Liver (tissue), 9 donors: Measurements from ENCODE around the gene FYTTD1. TPM values are rescaled to one million over a fixed set of nuclear protein-coding genes. Genes with fewer than 3 reads are reported as not detected.
A peak's percentile ranks its signal among the peaks of the same experiment; 100 is the strongest.

Experiments used
- DNase-seq: peaks from one replicate; pipeline ENCODE4 v3.0.0-alpha.2; 2017; ENCODE audit warnings: low spot score
- H3K27ac ChIP-seq, 2 donors: one replicate each; pipeline ENCODE4 v1.7.0; 2013; ENCODE audit warnings: inconsistent platforms in 2 of 2, low read length in 2 of 2, control low read depth in 1 of 2, low read depth in 1 of 2, mild to moderate bottlenecking in 1 of 2
- H3K27me3 ChIP-seq, 4 donors: one replicate each; pipeline versions ENCODE4 v1.6.1 to v1.7.0; 2013; ENCODE audit warnings: low read length in 3 of 4, inconsistent platforms in 1 of 4, mild to moderate bottlenecking in 1 of 4, moderate library complexity in 1 of 4; ENCODE audit not compliant: control insufficient read depth in 4 of 4, insufficient read depth in 4 of 4
- H3K36me3 ChIP-seq, 4 donors: one replicate each; pipeline versions ENCODE4 v1.6.1 to v1.7.0; 2013; ENCODE audit warnings: low read length in 3 of 4, mild to moderate bottlenecking in 3 of 4, low read depth in 1 of 4, moderate library complexity in 1 of 4; ENCODE audit not compliant: control insufficient read depth in 4 of 4, insufficient read depth in 3 of 4
- H3K4me1 ChIP-seq, 4 donors: one replicate each; pipeline versions ENCODE4 v1.6.1 to v1.7.0; 2013; ENCODE audit warnings: low read length in 3 of 4, mild to moderate bottlenecking in 3 of 4, moderate library complexity in 1 of 4; ENCODE audit not compliant: control insufficient read depth in 4 of 4, insufficient read depth in 4 of 4
- H3K4me3 ChIP-seq, 3 donors: one replicate each; pipeline versions ENCODE4 v1.6.1 to v1.7.0; 2013; ENCODE audit warnings: low read length in 3 of 3, control low read depth in 1 of 3, low read depth in 1 of 3, mild to moderate bottlenecking in 1 of 3
- H3K9ac ChIP-seq, 2 donors: one replicate each; pipeline ENCODE4 v1.7.0; 2013; ENCODE audit warnings: low read length in 2 of 2, mild to moderate bottlenecking in 2 of 2, moderate library complexity in 2 of 2, control low read depth in 1 of 2, low read depth in 1 of 2
- H3K9me3 ChIP-seq, 4 donors: one replicate each; pipeline versions ENCODE4 v1.6.1 to v1.7.0; 2013; ENCODE audit warnings: low read length in 3 of 4; ENCODE audit not compliant: control insufficient read depth in 4 of 4
- EGR1 ChIP-seq, 2 donors: IDR thresholded peaks; 2 replicates each; pipeline ENCODE4 v1.6.1; 2016 to 2018; ENCODE audit warnings: antibody characterized with exemption in 2 of 2, low read depth in 2 of 2
- FOXA1 ChIP-seq: IDR thresholded peaks from 2 replicates; pipeline ENCODE4 v1.6.1; 2016; ENCODE audit warnings: antibody characterized with exemption
- FOXA2 ChIP-seq: IDR thresholded peaks from 2 replicates; pipeline ENCODE4 v1.6.1; 2016; ENCODE audit warnings: antibody characterized with exemption
- GABPA ChIP-seq, 2 donors: IDR thresholded peaks in 1 of 2; conservative IDR thresholded peaks in 1 of 2; 2 replicates each; pipeline ENCODE4 v1.6.1; 2016; ENCODE audit warnings: antibody characterized with exemption in 2 of 2, mild to moderate bottlenecking in 1 of 2, moderate library complexity in 1 of 2
- HNF4G ChIP-seq: IDR thresholded peaks from 2 replicates; pipeline ENCODE4 v1.6.1; 2016; ENCODE audit warnings: antibody characterized with exemption
- JUND ChIP-seq, 2 donors: IDR thresholded peaks; 2 replicates each; pipeline ENCODE4 v1.6.1; 2016; ENCODE audit warnings: antibody characterized with exemption in 2 of 2
- NR2F2 ChIP-seq: IDR thresholded peaks from 2 replicates; pipeline ENCODE4 v1.6.1; 2016; ENCODE audit warnings: antibody characterized with exemption
- RAD21 ChIP-seq, 2 donors: IDR thresholded peaks; 2 replicates each; pipeline ENCODE4 v1.6.1; 2016; ENCODE audit warnings: antibody characterized with exemption in 2 of 2, mild to moderate bottlenecking in 2 of 2
- RXRA ChIP-seq, 2 donors: IDR thresholded peaks; 2 replicates each; pipeline ENCODE4 v1.6.1; 2017 to 2018; ENCODE audit warnings: antibody characterized with exemption in 2 of 2, mild to moderate bottlenecking in 1 of 2
- SP1 ChIP-seq: IDR thresholded peaks from 2 replicates; pipeline ENCODE4 v1.6.1; 2018; ENCODE audit warnings: antibody characterized with exemption, mild to moderate bottlenecking
- TAF1 ChIP-seq: conservative IDR thresholded peaks from 2 replicates; pipeline ENCODE4 v1.6.1; 2016; ENCODE audit warnings: antibody characterized with exemption, mild to moderate bottlenecking
- YY1 ChIP-seq: IDR thresholded peaks from 2 replicates; pipeline ENCODE4 v1.6.1; 2016; ENCODE audit warnings: antibody characterized with exemption, mild to moderate bottlenecking
- WGBS: extraction: QIAGEN DNeasy Blood & Tissue Kit; methylation state at CpG from one replicate; pipeline ENCODE4 v1.1.7; 2013; 5-methylcytosine and 5-hydroxymethylcytosine counted together
- polyA plus RNA-seq, 2 donors: library from polyadenylated mRNA; stranded (reverse) in 1 of 2; unstranded in 1 of 2; fragments of 200-250 nt in 1 of 2; fragments of >200 nt in 1 of 2; fragmentation: Nextera tagmentation in 1 of 2; extraction: Ambion mirVana in 1 of 2; gene quantifications; one replicate each; pipeline versions ENCODE4 v1.2.1 to v1.2.3, GENCODE V29; 2013 to 2015
- total RNA-seq, 2 donors: library from RNA; depleted of rRNA; stranded (reverse); fragments of >200 nt; gene quantifications; one replicate each; pipeline ENCODE4 v1.2.3, GENCODE V29; 2014
- TF ChIP-seq, protein P1 (sequence below): IDR thresholded peaks from 2 replicates; pipeline ENCODE4 v1.6.1; 2016; ENCODE audit warnings: antibody characterized with exemption, mild to moderate bottlenecking
- TF ChIP-seq, protein P2 (sequence below): IDR thresholded peaks from 2 replicates; pipeline ENCODE4 v1.6.1; 2016; ENCODE audit warnings: antibody characterized with exemption
- TF ChIP-seq, protein P3 (sequence below): IDR thresholded peaks from 2 replicates; pipeline ENCODE4 v1.6.1; 2016; ENCODE audit warnings: antibody characterized with exemption
- TF ChIP-seq, protein P4 (sequence below): IDR thresholded peaks from 2 replicates; pipeline ENCODE4 v1.6.1; 2016; ENCODE audit warnings: antibody characterized with exemption
- TF ChIP-seq, protein P5 (sequence below): fragments of 150-350 bp; IDR thresholded peaks from 2 replicates; pipeline ENCODE4 v1.5.1; 2017; ENCODE audit warnings: improper control_type of control experiment, low read depth, low read length; ENCODE audit not compliant: missing input control
- donor health status: healthy.
- donor health status: healthy.
- donor health status: healthy.
- donor health status: healthy.
- donor health status: healthy.

FYTTD1 gene
- total and polyA plus RNA-seq, 4 donors: 11.5 to 22.7 (median 16.0) TPM

DNA sequence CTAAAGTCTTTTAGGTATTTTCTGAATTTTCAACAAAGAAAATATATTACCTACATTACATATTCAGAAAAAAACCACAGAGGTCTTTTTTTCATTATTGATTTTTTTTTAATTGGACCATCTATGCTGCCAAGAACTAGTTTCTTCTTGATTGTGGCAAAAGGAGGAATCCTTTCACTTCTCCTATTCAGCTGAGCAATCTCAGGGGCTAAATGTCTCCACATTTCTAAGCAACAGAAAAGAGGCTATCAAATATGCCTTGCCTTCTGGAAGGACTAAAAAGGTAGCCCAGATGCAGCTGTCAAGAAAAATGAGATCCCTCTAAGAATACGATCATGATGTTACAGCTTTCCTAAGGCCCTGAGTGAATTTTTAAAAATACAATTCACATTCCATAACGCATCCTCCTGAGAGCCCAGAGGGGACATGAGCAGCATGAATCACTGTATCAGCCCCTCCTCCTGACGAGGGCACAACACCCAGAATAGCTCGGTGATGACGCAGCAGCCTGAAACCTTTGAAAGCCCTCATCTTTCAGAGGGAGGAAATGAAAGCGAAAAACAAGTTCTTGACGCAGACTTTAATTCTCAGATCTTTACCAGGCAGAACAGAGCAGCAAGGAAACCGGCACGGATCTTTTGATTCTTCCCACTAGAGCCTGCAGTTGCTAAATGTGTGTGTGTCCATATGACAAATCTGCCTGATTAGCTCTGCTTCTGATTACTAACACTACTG lies 37.5 kb upstream of the FYTTD1 start:
- Histone ChIP-seq H3K27me3 (no peaks in the 10 kb centered on the region), H3K9me3 (no peaks in the 10 kb centered on the region), H3K36me3 (peaks cover 0 to 3% (median 1%) of the 10 kb centered on the region in 4 donors), H3K9ac (peak overlapping the region in 1 of 2 donors; percentile 78), H3K4me1 (no peaks in the 10 kb centered on the region), H3K4me3 (no peak overlapping the region), H3K27ac (peak overlapping the region; percentile 51 to 55)
- no peak for DNase-seq
- TF ChIP-seq TAF1: no peak
- TF ChIP-seq EGR1 (IDR thresholded peaks at IDR 0.05; ENCODE audit: low read depth in 2 of 2): no peak
- TF ChIP-seq FOXA1: no peak
- no peak for TF ChIP-seq FOXA2
- TF ChIP-seq, protein P1, sequence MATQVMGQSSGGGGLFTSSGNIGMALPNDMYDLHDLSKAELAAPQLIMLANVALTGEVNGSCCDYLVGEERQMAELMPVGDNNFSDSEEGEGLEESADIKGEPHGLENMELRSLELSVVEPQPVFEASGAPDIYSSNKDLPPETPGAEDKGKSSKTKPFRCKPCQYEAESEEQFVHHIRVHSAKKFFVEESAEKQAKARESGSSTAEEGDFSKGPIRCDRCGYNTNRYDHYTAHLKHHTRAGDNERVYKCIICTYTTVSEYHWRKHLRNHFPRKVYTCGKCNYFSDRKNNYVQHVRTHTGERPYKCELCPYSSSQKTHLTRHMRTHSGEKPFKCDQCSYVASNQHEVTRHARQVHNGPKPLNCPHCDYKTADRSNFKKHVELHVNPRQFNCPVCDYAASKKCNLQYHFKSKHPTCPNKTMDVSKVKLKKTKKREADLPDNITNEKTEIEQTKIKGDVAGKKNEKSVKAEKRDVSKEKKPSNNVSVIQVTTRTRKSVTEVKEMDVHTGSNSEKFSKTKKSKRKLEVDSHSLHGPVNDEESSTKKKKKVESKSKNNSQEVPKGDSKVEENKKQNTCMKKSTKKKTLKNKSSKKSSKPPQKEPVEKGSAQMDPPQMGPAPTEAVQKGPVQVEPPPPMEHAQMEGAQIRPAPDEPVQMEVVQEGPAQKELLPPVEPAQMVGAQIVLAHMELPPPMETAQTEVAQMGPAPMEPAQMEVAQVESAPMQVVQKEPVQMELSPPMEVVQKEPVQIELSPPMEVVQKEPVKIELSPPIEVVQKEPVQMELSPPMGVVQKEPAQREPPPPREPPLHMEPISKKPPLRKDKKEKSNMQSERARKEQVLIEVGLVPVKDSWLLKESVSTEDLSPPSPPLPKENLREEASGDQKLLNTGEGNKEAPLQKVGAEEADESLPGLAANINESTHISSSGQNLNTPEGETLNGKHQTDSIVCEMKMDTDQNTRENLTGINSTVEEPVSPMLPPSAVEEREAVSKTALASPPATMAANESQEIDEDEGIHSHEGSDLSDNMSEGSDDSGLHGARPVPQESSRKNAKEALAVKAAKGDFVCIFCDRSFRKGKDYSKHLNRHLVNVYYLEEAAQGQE: no peak
- no peak for TF ChIP-seq GABPA (IDR thresholded peaks at IDR 0.05 in 1 of 2, conservative IDR thresholded peaks at IDR 0.05 in 1 of 2)
- no peak for TF ChIP-seq RXRA (IDR thresholded peaks at IDR 0.05)
- TF ChIP-seq YY1: peak; percentile 32
- TF ChIP-seq JUND (IDR thresholded peaks at IDR 0.05): peak; percentile 56 to 62
- peak; percentile 28 for TF ChIP-seq SP1
- WGBS: 68% methylated on average over 9 of the region's 9 CpGs

DNA sequence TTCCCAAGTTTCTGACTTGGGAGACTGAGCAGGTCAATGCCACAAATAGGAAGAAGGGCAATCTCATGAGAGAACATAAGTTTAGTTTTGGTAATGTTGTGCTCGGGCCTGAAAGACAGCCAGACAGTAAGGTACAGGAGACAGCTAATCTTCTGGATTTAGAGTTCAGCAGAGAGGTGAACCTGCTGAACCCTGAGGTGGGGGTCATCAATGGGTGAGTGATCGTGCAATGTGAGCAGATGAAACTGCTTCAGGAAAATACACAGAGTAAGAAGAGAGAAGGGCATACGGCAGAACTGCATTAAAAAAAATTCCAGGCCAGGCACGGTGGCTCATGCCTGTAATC lies 36.2 kb upstream of the FYTTD1 start:
- H3K4me1 ChIP-seq: no peaks in the 10 kb centered on the region
- H3K4me3 ChIP-seq: no peak overlapping the region
- TF ChIP-seq HNF4G: no peak
- no peaks in the 10 kb centered on the region for H3K9me3 ChIP-seq
- peak overlapping the region; percentile 1 to 51 for H3K27ac ChIP-seq
- WGBS: 85% methylated on average over 4 of the region's 4 CpGs
- peaks cover 0 to 3% (median 2%) of the 10 kb centered on the region in 4 donors for H3K36me3 ChIP-seq
- no peaks in the 10 kb centered on the region for H3K27me3 ChIP-seq
- no peak overlapping the region for H3K9ac ChIP-seq
- no peak for DNase-seq

DNA sequence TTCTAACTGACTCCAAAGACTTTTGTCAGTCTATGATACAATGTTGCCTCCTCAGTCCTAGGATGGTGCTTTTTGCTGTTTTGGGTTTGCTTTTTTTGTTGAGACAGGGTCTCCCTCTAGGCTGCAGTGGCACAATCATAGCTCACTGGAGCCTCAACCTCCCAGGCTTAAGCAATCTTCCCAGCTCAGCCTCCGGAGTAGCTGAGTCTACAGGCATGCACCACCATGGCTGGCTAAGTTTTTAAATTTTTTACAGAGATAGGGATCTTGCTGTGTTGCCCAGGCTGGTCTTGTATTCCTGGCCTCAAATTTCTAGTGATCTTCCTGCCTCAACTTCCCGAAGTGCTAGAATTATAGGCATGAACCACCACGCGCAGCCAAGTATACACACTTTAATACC lies 35.4 kb upstream of the FYTTD1 start:
- H3K36me3 ChIP-seq: peaks cover 0 to 3% (median 2%) of the 10 kb centered on the region in 4 donors
- H3K4me3 ChIP-seq: no peak overlapping the region
- 98% methylated on average over 4 of the region's 4 CpGs for WGBS
- H3K9ac ChIP-seq: no peak overlapping the region
- no peaks in the 10 kb centered on the region for H3K4me1 ChIP-seq
- no peak for DNase-seq
- no peaks in the 10 kb centered on the region for H3K9me3 ChIP-seq
- H3K27ac ChIP-seq: no peak overlapping the region
- no peaks in the 10 kb centered on the region for H3K27me3 ChIP-seq
- TF ChIP-seq RXRA (IDR thresholded peaks at IDR 0.05): no peak
- no peak for TF ChIP-seq GABPA (IDR thresholded peaks at IDR 0.05 in 1 of 2, conservative IDR thresholded peaks at IDR 0.05 in 1 of 2)
- TF ChIP-seq, protein P2, sequence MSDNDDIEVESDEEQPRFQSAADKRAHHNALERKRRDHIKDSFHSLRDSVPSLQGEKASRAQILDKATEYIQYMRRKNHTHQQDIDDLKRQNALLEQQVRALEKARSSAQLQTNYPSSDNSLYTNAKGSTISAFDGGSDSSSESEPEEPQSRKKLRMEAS: no peak
- TF ChIP-seq, protein P3, sequence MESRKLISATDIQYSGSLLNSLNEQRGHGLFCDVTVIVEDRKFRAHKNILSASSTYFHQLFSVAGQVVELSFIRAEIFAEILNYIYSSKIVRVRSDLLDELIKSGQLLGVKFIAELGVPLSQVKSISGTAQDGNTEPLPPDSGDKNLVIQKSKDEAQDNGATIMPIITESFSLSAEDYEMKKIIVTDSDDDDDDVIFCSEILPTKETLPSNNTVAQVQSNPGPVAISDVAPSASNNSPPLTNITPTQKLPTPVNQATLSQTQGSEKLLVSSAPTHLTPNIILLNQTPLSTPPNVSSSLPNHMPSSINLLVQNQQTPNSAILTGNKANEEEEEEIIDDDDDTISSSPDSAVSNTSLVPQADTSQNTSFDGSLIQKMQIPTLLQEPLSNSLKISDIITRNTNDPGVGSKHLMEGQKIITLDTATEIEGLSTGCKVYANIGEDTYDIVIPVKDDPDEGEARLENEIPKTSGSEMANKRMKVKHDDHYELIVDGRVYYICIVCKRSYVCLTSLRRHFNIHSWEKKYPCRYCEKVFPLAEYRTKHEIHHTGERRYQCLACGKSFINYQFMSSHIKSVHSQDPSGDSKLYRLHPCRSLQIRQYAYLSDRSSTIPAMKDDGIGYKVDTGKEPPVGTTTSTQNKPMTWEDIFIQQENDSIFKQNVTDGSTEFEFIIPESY: no peak
- no peak for TF ChIP-seq YY1
- TF ChIP-seq HNF4G: no peak
- TF ChIP-seq JUND (IDR thresholded peaks at IDR 0.05): no peak
- TF ChIP-seq NR2F2: no peak
- TF ChIP-seq FOXA1: no peak
- no peak for TF ChIP-seq TAF1
- no peak for TF ChIP-seq FOXA2
- TF ChIP-seq, protein P4, sequence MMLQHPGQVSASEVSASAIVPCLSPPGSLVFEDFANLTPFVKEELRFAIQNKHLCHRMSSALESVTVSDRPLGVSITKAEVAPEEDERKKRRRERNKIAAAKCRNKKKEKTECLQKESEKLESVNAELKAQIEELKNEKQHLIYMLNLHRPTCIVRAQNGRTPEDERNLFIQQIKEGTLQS: no peak
- TF ChIP-seq, protein P5, sequence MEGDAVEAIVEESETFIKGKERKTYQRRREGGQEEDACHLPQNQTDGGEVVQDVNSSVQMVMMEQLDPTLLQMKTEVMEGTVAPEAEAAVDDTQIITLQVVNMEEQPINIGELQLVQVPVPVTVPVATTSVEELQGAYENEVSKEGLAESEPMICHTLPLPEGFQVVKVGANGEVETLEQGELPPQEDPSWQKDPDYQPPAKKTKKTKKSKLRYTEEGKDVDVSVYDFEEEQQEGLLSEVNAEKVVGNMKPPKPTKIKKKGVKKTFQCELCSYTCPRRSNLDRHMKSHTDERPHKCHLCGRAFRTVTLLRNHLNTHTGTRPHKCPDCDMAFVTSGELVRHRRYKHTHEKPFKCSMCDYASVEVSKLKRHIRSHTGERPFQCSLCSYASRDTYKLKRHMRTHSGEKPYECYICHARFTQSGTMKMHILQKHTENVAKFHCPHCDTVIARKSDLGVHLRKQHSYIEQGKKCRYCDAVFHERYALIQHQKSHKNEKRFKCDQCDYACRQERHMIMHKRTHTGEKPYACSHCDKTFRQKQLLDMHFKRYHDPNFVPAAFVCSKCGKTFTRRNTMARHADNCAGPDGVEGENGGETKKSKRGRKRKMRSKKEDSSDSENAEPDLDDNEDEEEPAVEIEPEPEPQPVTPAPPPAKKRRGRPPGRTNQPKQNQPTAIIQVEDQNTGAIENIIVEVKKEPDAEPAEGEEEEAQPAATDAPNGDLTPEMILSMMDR: no peak
- TF ChIP-seq RAD21 (IDR thresholded peaks at IDR 0.05): no peak
